HG03469 (cell line): Measurements from ENCODE around the gene PLA2G2F.

Source experiments
- ATAC-seq: cut with Tn5 transposase; IDR thresholded peaks from one replicate; pipeline ENCODE4 v1.9.1; 2021; ENCODE audit warnings: mild to moderate bottlenecking, moderate library complexity, moderate number of reproducible peaks; ENCODE audit not compliant: unreplicated experiment

The PLA2G2F gene

GRCh38 chr1:20187103-20187812 lies 48.1 kb downstream of the PLA2G2F start:
- ATAC-seq = no peak

GRCh38 chr1:20187813-20188454 lies 48.8 kb downstream of the PLA2G2F start:
- ATAC-seq = no peak

- no peak for ATAC-seq
These were observed 49.3 kb downstream of the PLA2G2F start for GRCh38 chr1:20188455-20188817.

- no peak for ATAC-seq
These were observed 50.5 kb downstream of the PLA2G2F start for GRCh38 chr1:20189664-20190063.

GRCh38 chr1:20190256-20191160 lies 51.4 kb downstream of the PLA2G2F start:
- ATAC-seq = no peak

GRCh38 chr1:20191266-20191825 lies 52.2 kb downstream of the PLA2G2F start:
- no peak for ATAC-seq

- ATAC-seq = no peak
These were observed 53.2 kb downstream of the PLA2G2F start for GRCh38 chr1:20192364-20192763.

- no peak for ATAC-seq
These were observed 53.8 kb downstream of the PLA2G2F start for GRCh38 chr1:20192871-20193411.

- no peak for ATAC-seq
These were observed 55.1 kb downstream of the PLA2G2F start for GRCh38 chr1:20194224-20194623.

- no peak for ATAC-seq
These were observed 55.8 kb downstream of the PLA2G2F start for GRCh38 chr1:20194757-20195461.

- no peak for ATAC-seq
These were observed 56.3 kb downstream of the PLA2G2F start for GRCh38 chr1:20195462-20195780.

- ATAC-seq = no peak
These were observed 58.2 kb downstream of the PLA2G2F start for GRCh38 chr1:20197329-20197791.

- ATAC-seq = no peak
These were observed 59.2 kb downstream of the PLA2G2F start for GRCh38 chr1:20198296-20198695.

GRCh38 chr1:20198918-20199317 lies 59.8 kb downstream of the PLA2G2F start:
- no peak for ATAC-seq

- no peak for ATAC-seq
These were observed 60.3 kb downstream of the PLA2G2F start for GRCh38 chr1:20199403-20199802.

- no peak for ATAC-seq
These were observed 60.7 kb downstream of the PLA2G2F start for GRCh38 chr1:20199840-20200239.
